ENCODE results near the gene NRP1. TPM values are rescaled to one million over a fixed set of nuclear protein-coding genes. Genes with fewer than 3 reads are reported as not detected.

NRP1 gene
- total and polyA plus RNA-seq, 2 of the 8 experiments (the other 6 are each of a cell fraction or from before 2014, with no cell fraction given) = 1.2 to 2.1 TPM

- Histone ChIP-seq H3K23ac (ENCODE audit: insufficient read length) (no peak overlapping the region), H3K4ac (replicated peaks; ENCODE audit: insufficient read length, low read depth, low read length) (no peak overlapping the region), H3K9ac (replicated peaks in 1 of 4; ENCODE audit: extremely low read depth in 1 of 4, low read depth in 3 of 4, low read length in 3 of 4) (no peak overlapping the region), H4K8ac (ENCODE audit: extremely low read depth, insufficient read depth, low read length) (no peak overlapping the region), H2BK20ac (ENCODE audit: low read length) (no peak overlapping the region), H2BK15ac (ENCODE audit: low read length) (no peak overlapping the region), H3K56ac (replicated peaks; ENCODE audit: insufficient read length, low read depth, low read length) (no peak overlapping the region), H3K27me3 (replicated peaks in 1 of 4; ENCODE audit: control insufficient read depth in 3 of 4, extremely low read depth in 1 of 4, insufficient read depth in 3 of 4, low read length in 3 of 4) (no peaks in the 10 kb centered on the region), H4K91ac (replicated peaks; ENCODE audit: insufficient read length, low read length) (no peak overlapping the region), H3K14ac (ENCODE audit: insufficient read length) (no peak overlapping the region), H3K23me2 (ENCODE audit: low read depth, low read length) (no peaks in the 10 kb centered on the region), H4K20me1 (replicated peaks in 1 of 2; ENCODE audit: control insufficient read depth in 1 of 2, insufficient read depth in 2 of 2, low read length in 2 of 2) (no peaks in the 10 kb centered on the region), H2AK5ac (ENCODE audit: low read depth, low read length) (no peak overlapping the region), H2AFZ (ENCODE audit: low read length) (no peak overlapping the region), H3K4me3 (ENCODE audit: extremely low read depth in 1 of 4, insufficient read depth in 2 of 4, low read depth in 3 of 4, low read length in 4 of 4) (no peak overlapping the region), H2BK120ac (replicated peaks; ENCODE audit: low read depth, low read length) (no peak overlapping the region), H3K79me1 (ENCODE audit: low read depth, low read length) (no peaks in the 10 kb centered on the region), H2BK12ac (ENCODE audit: low read depth, low read length) (no peak overlapping the region), H2BK5ac (ENCODE audit: low read depth, low read length) (no peak overlapping the region), H3K27ac (ENCODE audit: low read depth, low read length) (no peak overlapping the region), H3K4me2 (ENCODE audit: insufficient read depth in 1 of 2, low read depth in 2 of 2, low read length in 2 of 2) (no peak overlapping the region), H3K4me1 (replicated peaks in 1 of 4; ENCODE audit: control insufficient read depth in 3 of 4, insufficient read depth in 4 of 4, low read length in 3 of 4) (no peaks in the 10 kb centered on the region), H3K18ac (ENCODE audit: extremely low read depth, low read length) (no peak overlapping the region), H3K79me2 (ENCODE audit: control insufficient read depth in 1 of 2, insufficient read depth in 2 of 2, low read length in 2 of 2) (no peaks in the 10 kb centered on the region), H3K36me3 (ENCODE audit: control insufficient read depth in 2 of 4, insufficient read depth in 4 of 4, low read length in 3 of 4) (no peaks in the 10 kb centered on the region; a peak in 1 of 8 replicates), H4K5ac (ENCODE audit: insufficient read length, low read depth, low read length) (no peak overlapping the region), H3K9me3 (ENCODE audit: insufficient read depth in 2 of 2, low read depth in 1 of 2, low read length in 1 of 2) (no peaks in the 10 kb centered on the region)
- ChIA-PET POLR2A (ENCODE audit: partially characterized antibody) (no interaction called here), CTCF (ENCODE audit: partially characterized antibody) (interaction anchor here (0.8 to 1.6 kb wide), 2 partner anchors 12 to 65 kb away, joined by 4 read pairs; no protein-coding TSS in a partner anchor)
- 92% methylated on average over 3 of the region's 3 CpGs; no CpG with 5 or more reads in 1 of the 2 experiments for WGBS, 2 experiments (ENCODE audit: extremely low coverage in 1 of 2, insufficient coverage in 1 of 2, insufficient read length in 1 of 2, insufficient replicate concordance in 2 of 2, low coverage in 1 of 2, low lambda C conversion rate in 2 of 2, missing lambda C conversion rate in 1 of 2)
- DNase-seq (ENCODE audit: low read depth in 1 of 2, low spot score in 2 of 2) (no peak), FAIRE-seq (no peak)
- TF ChIP-seq KDM5A (IDR thresholded peaks at IDR 0.05; ENCODE audit: low read length) = no peak
- no peak for TF ChIP-seq GABPA (IDR thresholded peaks at IDR 0.05; ENCODE audit: borderline replicate concordance, insufficient read depth, low read length)
- TF ChIP-seq MAX (IDR thresholded peaks at IDR 0.05) = no peak
- TF ChIP-seq BRCA1 (IDR thresholded peaks at IDR 0.05; ENCODE audit: low read depth, low read length) = no peak
- no peak for TF ChIP-seq RAD21 (IDR thresholded peaks at IDR 0.05 in 1 of 2, conservative IDR thresholded peaks at IDR 0.05 in 1 of 2; ENCODE audit: low read depth in 2 of 2, low read length in 2 of 2)
- no peak for TF ChIP-seq HDAC2 (IDR thresholded peaks at IDR 0.05; ENCODE audit: borderline replicate concordance in 1 of 2, low read depth in 2 of 2, low read length in 2 of 2)
- TF ChIP-seq RBBP5 (IDR thresholded peaks at IDR 0.05; ENCODE audit: borderline replicate concordance, low read depth, low read length) = no peak
- no peak for TF ChIP-seq RNF2 (IDR thresholded peaks at IDR 0.05; ENCODE audit: borderline replicate concordance, low read depth, low read length, missing control alignments, poor library complexity, severe bottlenecking)
- TF ChIP-seq CTBP2 (IDR thresholded peaks at IDR 0.05; ENCODE audit: borderline replicate concordance, insufficient read depth, insufficient read length, low read length) = no peak
- TF ChIP-seq BACH1 (IDR thresholded peaks at IDR 0.05; ENCODE audit: low read length) = no peak
- no peak for TF ChIP-seq SIRT6 (IDR thresholded peaks at IDR 0.05; ENCODE audit: low read length)
- no peak for TF ChIP-seq TCF12 (IDR thresholded peaks at IDR 0.05; ENCODE audit: low read depth, low read length)
- TF ChIP-seq CHD1 (IDR thresholded peaks at IDR 0.05; ENCODE audit: low read depth, low read length) = no peak
- TF ChIP-seq POU5F1 (IDR thresholded peaks at IDR 0.05; ENCODE audit: low read depth, low read length) = no peak
Measured at GRCh38 chr10:33180921-33181320, 153.5 kb downstream of the NRP1 start.
